Gastrocnemius medialis (tissue), 4 donors: ENCODE data around the gene SND1.

Experiments used
- CTCF ChIP-seq, 5 experiments: fragments of 450-650 bp in 3 of 5; fragments of 200-600 bp in 2 of 5; sonication (generic) in 2 of 5; IDR thresholded peaks in 4 of 5; conservative IDR thresholded peaks in 1 of 5; 1 replicate in 4 of 5; 2 replicates in 1 of 5; pipeline ENCODE4 v1.5.1; 2016 to 2019; ENCODE audit warnings: antibody characterized with exemption in 5 of 5, mild to moderate bottlenecking in 3 of 5, moderate library complexity in 3 of 5
- POLR2A ChIP-seq, 2 donors: fragments of 450-650 bp; IDR thresholded peaks; one replicate each; pipeline ENCODE4 v1.6.1; 2017; ENCODE audit warnings: antibody characterized with exemption in 2 of 2, mild to moderate bottlenecking in 2 of 2, moderate library complexity in 2 of 2

- TF ChIP-seq POLR2A (IDR thresholded peaks at IDR 0.05) (no peak), CTCF (IDR thresholded peaks at IDR 0.05 in 4 of 5, conservative IDR thresholded peaks at IDR 0.05 in 1 of 5) (no peak)
Measured at GRCh38 chr7:127908430-127909258, 256.6 kb downstream of the SND1 start.
